Measurements from ENCODE around the gene NTSR2.

Gene NTSR2

DNA sequence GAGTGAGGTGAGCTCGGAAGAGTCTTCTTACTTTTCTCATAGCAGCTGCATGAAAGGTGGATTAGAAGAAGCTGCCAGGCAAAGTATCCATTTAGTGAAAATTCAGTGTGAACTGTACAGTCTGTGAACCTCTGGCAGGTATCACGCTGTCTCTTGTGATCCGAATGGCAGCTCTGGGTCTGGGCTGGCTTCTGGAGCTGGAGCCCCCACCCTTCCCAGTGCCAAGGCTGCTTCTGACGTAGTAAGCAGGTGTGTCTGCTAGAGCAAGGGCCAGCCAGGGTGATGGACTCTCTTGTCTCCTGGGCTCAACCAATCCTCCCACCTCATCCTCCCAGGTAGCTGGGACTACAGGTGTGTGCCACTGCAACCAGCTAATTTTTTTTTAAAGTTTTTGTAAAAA is 14.0 kb upstream of the NTSR2 start:
- Histone ChIP-seq H3K9me2 (replicated peaks; ENCODE audit: control insufficient read depth, low read length) (no peaks in the 10 kb centered on the region), H3K79me2 (ENCODE audit: control insufficient read depth, low read length) (no peaks in the 10 kb centered on the region), H3K4me3 (ENCODE audit: low read length) (no peak overlapping the region), H3K27ac (ENCODE audit: low read depth, low read length) (no peak overlapping the region), H3K9me3 (ENCODE audit: control insufficient read depth, insufficient read depth, low read length) (no peaks in the 10 kb centered on the region), H3F3A (ENCODE audit: control insufficient read depth, insufficient read depth) (no peaks in the 10 kb centered on the region), H3K27me3 (ENCODE audit: control insufficient read depth, low read length) (peaks cover 16% of the 10 kb centered on the region), H3K36me3 (ENCODE audit: control insufficient read depth, low read length) (no peaks in the 10 kb centered on the region), H4K20me1 (ENCODE audit: control insufficient read depth, insufficient read depth, low read depth, low read length) (0 out of 2 replicates have a peak, but pooled peaks cover 4% of the 10 kb centered on the region), H3K4me1 (ENCODE audit: control insufficient read depth, low read length) (peaks cover 14% of the 10 kb centered on the region), H3K4me2 (ENCODE audit: low read length) (no peak overlapping the region)
- TF ChIP-seq, protein P1, sequence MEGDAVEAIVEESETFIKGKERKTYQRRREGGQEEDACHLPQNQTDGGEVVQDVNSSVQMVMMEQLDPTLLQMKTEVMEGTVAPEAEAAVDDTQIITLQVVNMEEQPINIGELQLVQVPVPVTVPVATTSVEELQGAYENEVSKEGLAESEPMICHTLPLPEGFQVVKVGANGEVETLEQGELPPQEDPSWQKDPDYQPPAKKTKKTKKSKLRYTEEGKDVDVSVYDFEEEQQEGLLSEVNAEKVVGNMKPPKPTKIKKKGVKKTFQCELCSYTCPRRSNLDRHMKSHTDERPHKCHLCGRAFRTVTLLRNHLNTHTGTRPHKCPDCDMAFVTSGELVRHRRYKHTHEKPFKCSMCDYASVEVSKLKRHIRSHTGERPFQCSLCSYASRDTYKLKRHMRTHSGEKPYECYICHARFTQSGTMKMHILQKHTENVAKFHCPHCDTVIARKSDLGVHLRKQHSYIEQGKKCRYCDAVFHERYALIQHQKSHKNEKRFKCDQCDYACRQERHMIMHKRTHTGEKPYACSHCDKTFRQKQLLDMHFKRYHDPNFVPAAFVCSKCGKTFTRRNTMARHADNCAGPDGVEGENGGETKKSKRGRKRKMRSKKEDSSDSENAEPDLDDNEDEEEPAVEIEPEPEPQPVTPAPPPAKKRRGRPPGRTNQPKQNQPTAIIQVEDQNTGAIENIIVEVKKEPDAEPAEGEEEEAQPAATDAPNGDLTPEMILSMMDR (IDR thresholded peaks at IDR 0.05; ENCODE audit: low read depth, low read length, poor library complexity, severe bottlenecking), result no peak
- no peak for TF ChIP-seq EZH2phosphoT487 (IDR thresholded peaks at IDR 0.05; ENCODE audit: borderline replicate concordance, low read length)

DNA sequence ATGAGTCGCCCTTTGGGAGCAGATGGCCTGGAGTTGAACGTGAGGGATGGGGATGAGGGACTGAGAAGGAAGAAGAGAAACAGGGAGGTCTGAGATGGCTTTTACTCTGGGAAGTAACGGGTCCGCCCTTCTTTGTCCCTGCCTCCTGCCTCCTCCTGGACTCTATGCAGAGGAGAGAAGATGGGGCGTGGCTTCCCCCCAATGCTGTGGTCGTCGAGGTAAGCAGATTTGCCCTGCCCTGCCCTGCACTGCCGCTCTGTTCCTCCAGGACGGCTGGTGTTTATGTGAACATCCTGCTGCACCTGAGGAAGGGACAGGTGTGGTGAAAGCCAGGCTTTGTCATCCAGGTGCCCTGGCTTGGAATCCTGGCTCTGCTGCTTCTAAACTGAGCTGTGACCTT is 13.5 kb upstream of the NTSR2 start:
- Histone ChIP-seq H4K20me1 (ENCODE audit: control insufficient read depth, insufficient read depth, low read depth, low read length) (0 out of 2 replicates have a peak, but pooled peaks cover 4% of the 10 kb centered on the region), H3F3A (ENCODE audit: control insufficient read depth, insufficient read depth) (no peaks in the 10 kb centered on the region), H3K4me3 (ENCODE audit: low read length) (no peak overlapping the region), H3K9me3 (ENCODE audit: control insufficient read depth, insufficient read depth, low read length) (no peaks in the 10 kb centered on the region), H3K79me2 (ENCODE audit: control insufficient read depth, low read length) (no peaks in the 10 kb centered on the region), H3K4me1 (ENCODE audit: control insufficient read depth, low read length) (peaks cover 9% of the 10 kb centered on the region), H3K27me3 (ENCODE audit: control insufficient read depth, low read length) (peaks cover 19% of the 10 kb centered on the region), H3K36me3 (ENCODE audit: control insufficient read depth, low read length) (no peaks in the 10 kb centered on the region), H3K27ac (ENCODE audit: low read depth, low read length) (no peak overlapping the region), H3K9me2 (replicated peaks; ENCODE audit: control insufficient read depth, low read length) (no peaks in the 10 kb centered on the region), H3K4me2 (ENCODE audit: low read length) (no peak overlapping the region)
- TF ChIP-seq, protein P1 (IDR thresholded peaks at IDR 0.05; ENCODE audit: low read depth, low read length, poor library complexity, severe bottlenecking), result no peak
- no peak for TF ChIP-seq EZH2phosphoT487 (IDR thresholded peaks at IDR 0.05; ENCODE audit: borderline replicate concordance, low read length)

DNA sequence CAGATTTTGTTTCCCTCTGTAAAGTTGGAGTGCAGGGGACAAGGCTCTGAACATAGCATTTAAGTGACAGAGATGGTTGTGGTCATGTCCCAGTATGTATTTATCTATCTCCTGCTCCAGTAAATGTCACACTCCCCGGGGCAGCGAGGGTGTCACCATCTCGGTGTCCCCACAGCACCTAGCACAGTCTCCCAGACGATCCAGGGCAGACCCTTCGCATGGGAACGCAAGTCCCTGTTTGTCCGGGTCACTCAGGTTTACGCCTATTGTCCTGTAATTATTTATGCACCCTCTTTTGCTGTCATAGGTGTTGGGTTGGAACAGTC is 12.6 kb upstream of the NTSR2 start:
- TF ChIP-seq, protein P1 (IDR thresholded peaks at IDR 0.05; ENCODE audit: low read depth, low read length, poor library complexity, severe bottlenecking), result no peak
- TF ChIP-seq EZH2phosphoT487 (IDR thresholded peaks at IDR 0.05; ENCODE audit: borderline replicate concordance, low read length), result no peak
- no peak overlapping the region for H3K4me2 ChIP-seq (ENCODE audit: low read length)
- H3K4me3 ChIP-seq (ENCODE audit: low read length), result no peak overlapping the region

More for the DNA sequence above, 12.6 kb upstream of the NTSR2 start:
- H3K4me1 ChIP-seq (ENCODE audit: control insufficient read depth, low read length), result 0 out of 2 replicates have a peak, but pooled peaks cover 2% of the 10 kb centered on the region
- H3K9me2 ChIP-seq (replicated peaks; ENCODE audit: control insufficient read depth, low read length), result no peaks in the 10 kb centered on the region
- peaks cover 24% of the 10 kb centered on the region for H3K27me3 ChIP-seq (ENCODE audit: control insufficient read depth, low read length)
- no peaks in the 10 kb centered on the region for H3K36me3 ChIP-seq (ENCODE audit: control insufficient read depth, low read length)
- H3K27ac ChIP-seq (ENCODE audit: low read depth, low read length), result no peak overlapping the region
- H3F3A ChIP-seq (ENCODE audit: control insufficient read depth, insufficient read depth), result no peaks in the 10 kb centered on the region
- H3K9me3 ChIP-seq (ENCODE audit: control insufficient read depth, insufficient read depth, low read length), result no peaks in the 10 kb centered on the region
- H4K20me1 ChIP-seq (ENCODE audit: control insufficient read depth, insufficient read depth, low read depth, low read length), result 0 out of 2 replicates have a peak, but pooled peaks cover 4% of the 10 kb centered on the region
- no peaks in the 10 kb centered on the region for H3K79me2 ChIP-seq (ENCODE audit: control insufficient read depth, low read length)

Measured in DOHH2 (cell line).